Esophagus muscularis mucosa (tissue), 4 donors: ENCODE measurements around the gene DNMBP. TPM values are rescaled to one million over a fixed set of nuclear protein-coding genes. Genes with fewer than 3 reads are reported as not detected.
A peak's percentile ranks its signal among the peaks of the same experiment; 100 is the strongest.

Experiments
- DNase-seq: peaks from one replicate; pipeline ENCODE4 v3.0.0-alpha.2; 2017; ENCODE audit errors: extremely low spot score
- H3K27ac ChIP-seq, 4 donors: fragments of 200-600 bp; sonication (generic); replicated peaks in 1 of 4; 1 replicate in 3 of 4; 2 replicates in 1 of 4; pipeline ENCODE4 v1.5.1; 2016 to 2019; ENCODE audit warnings: mild to moderate bottlenecking in 1 of 4
- H3K27me3 ChIP-seq, 4 donors: fragments of 200-600 bp; sonication (generic); one replicate each; pipeline versions ENCODE4 v1.5.1 to v1.6.0; 2016 to 2019
- H3K36me3 ChIP-seq, 4 donors: fragments of 200-600 bp; sonication (generic); one replicate each; pipeline ENCODE4 v1.5.1; 2016 to 2019
- H3K4me1 ChIP-seq, 4 donors: fragments of 200-600 bp; sonication (generic); one replicate each; pipeline ENCODE4 v1.5.1; 2016 to 2019
- H3K4me3 ChIP-seq, 4 donors: fragments of 200-600 bp; sonication (generic); 1 replicate in 2 of 4; 2 replicates in 2 of 4; pipeline ENCODE4 v1.5.1; 2016 to 2019; ENCODE audit warnings: mild to moderate bottlenecking in 4 of 4, moderate library complexity in 1 of 4
- H3K9me3 ChIP-seq, 4 donors: fragments of 200-600 bp; sonication (generic); 1 replicate in 3 of 4; 2 replicates in 1 of 4; pipeline ENCODE4 v1.5.1; 2016 to 2019
- CTCF ChIP-seq, 3 experiments: fragments of 200-600 bp in 2 of 3; fragments of 450-650 bp in 1 of 3; sonication (generic) in 2 of 3; IDR thresholded peaks; one replicate each; pipeline ENCODE4 v1.5.1; 2017 to 2019; ENCODE audit warnings: antibody characterized with exemption in 3 of 3, mild to moderate bottlenecking in 2 of 3, moderate library complexity in 1 of 3
- EP300 ChIP-seq: sonication (generic); formaldehyde crosslinking; IDR thresholded peaks from one replicate; pipeline ENCODE4 v1.6.1; 2017; ENCODE audit warnings: antibody characterized with exemption
- POLR2A ChIP-seq: fragments of 450-650 bp; IDR thresholded peaks from one replicate; pipeline ENCODE4 v1.6.1; 2017; ENCODE audit warnings: antibody characterized with exemption, moderate library complexity, mild to moderate bottlenecking, low read depth
- POLR2AphosphoS5 ChIP-seq, 2 donors: sonication (generic); formaldehyde crosslinking; IDR thresholded peaks; one replicate each; pipeline ENCODE4 v1.6.1; 2017; ENCODE audit warnings: antibody characterized with exemption in 2 of 2
- WGBS: methylation state at CpG from one replicate; pipeline ENCODE4 v1.1.5; 2018; 5-methylcytosine and 5-hydroxymethylcytosine counted together
- intact Hi-C: fragments of 100-400 bp; cut with DNase I; formaldehyde crosslinking; loops from one replicate; pipeline ENCODE4 v1.15.1; 2023
- total RNA-seq, 4 donors: library from RNA; depleted of rRNA; stranded (reverse); fragments of >200 nt; gene quantifications; one replicate each; pipeline versions ENCODE4 v1.1.0 to v1.2.1, GENCODE V29; 2016

The DNMBP gene
- total RNA-seq, 4 donors from 2014 or later = 14.5 to 21.6 (median 17.4) TPM

- Histone ChIP-seq H3K27ac (peak overlapping the region in 3 of 4 donors; percentile 13 to 59 (median 57)), H3K27me3 (no peaks in the 10 kb centered on the region), H3K4me1 (peaks cover 23 to 92% (median 80%) of the 10 kb centered on the region in 4 donors), H3K9me3 (no peaks in the 10 kb centered on the region), H3K4me3 (no peak overlapping the region), H3K36me3 (no peaks in the 10 kb centered on the region)
- TF ChIP-seq CTCF (IDR thresholded peaks at IDR 0.05) (no peak), POLR2AphosphoS5 (IDR thresholded peaks at IDR 0.05) (no peak), POLR2A (no peak)
- DNase-seq = no peak
- 66% methylated on average over 6 of the region's 6 CpGs for WGBS
- intact Hi-C loops = no loop called here
Measured at GRCh38 chr10:100000109-100000644, 9.6 kb downstream of the DNMBP start.

GRCh38 chr10:99999319-100000108, 10.2 kb downstream of the DNMBP start:
- WGBS = 61% methylated on average over 8 of the region's 8 CpGs
- Histone ChIP-seq H3K9me3 (no peaks in the 10 kb centered on the region), H3K27ac (peak overlapping the region in 3 of 4 donors; percentile 13 to 59 (median 57)), H3K27me3 (no peaks in the 10 kb centered on the region), H3K36me3 (no peaks in the 10 kb centered on the region), H3K4me1 (peaks cover 21 to 92% (median 81%) of the 10 kb centered on the region in 4 donors), H3K4me3 (peak overlapping the region in 1 of 4 donors; percentile 7)
- no peak for DNase-seq
- intact Hi-C loops = no loop called here
- TF ChIP-seq CTCF (IDR thresholded peaks at IDR 0.05) = no peak
- TF ChIP-seq EP300 = no peak
- no peak for TF ChIP-seq POLR2A
- TF ChIP-seq POLR2AphosphoS5 (IDR thresholded peaks at IDR 0.05) = no peak

GRCh38 chr10:99998889-99999288, 10.9 kb downstream of the DNMBP start:
- Histone ChIP-seq H3K27me3 (no peaks in the 10 kb centered on the region), H3K27ac (peak overlapping the region in 3 of 4 donors; percentile 13 to 59 (median 57)), H3K9me3 (no peaks in the 10 kb centered on the region), H3K4me1 (peaks cover 26 to 93% (median 82%) of the 10 kb centered on the region in 4 donors), H3K4me3 (peak overlapping the region in 1 of 4 donors; percentile 7), H3K36me3 (no peaks in the 10 kb centered on the region)
- intact Hi-C loops = no loop called here
- no peak for TF ChIP-seq CTCF (IDR thresholded peaks at IDR 0.05)
- TF ChIP-seq POLR2A = no peak
- no peak for TF ChIP-seq POLR2AphosphoS5 (IDR thresholded peaks at IDR 0.05)
- TF ChIP-seq EP300 = no peak
- DNase-seq = no peak
- WGBS = 66% methylated on average over 6 of the region's 6 CpGs

GRCh38 chr10:99996671-99997648, 12.8 kb downstream of the DNMBP start:
- Histone ChIP-seq H3K36me3 (no peaks in the 10 kb centered on the region), H3K9me3 (no peaks in the 10 kb centered on the region), H3K27me3 (no peaks in the 10 kb centered on the region), H3K4me1 (peaks cover 26 to 82% (median 81%) of the 10 kb centered on the region in 4 donors), H3K4me3 (peak overlapping the region in 2 of 4 donors; percentile 4 to 19), H3K27ac (peak overlapping the region; percentile 7 to 52 (median 30))
- no peak for DNase-seq
- intact Hi-C loops = no loop called here
- TF ChIP-seq EP300 (no peak), POLR2AphosphoS5 (IDR thresholded peaks at IDR 0.05) (no peak), POLR2A (no peak), CTCF (IDR thresholded peaks at IDR 0.05) (no peak)
- 21% methylated on average over 4 of the region's 4 CpGs for WGBS
